Fibroblast of the aortic adventitia (primary cell): ENCODE data around the gene CTBP2. TPM values are rescaled to one million over a fixed set of nuclear protein-coding genes. Genes with fewer than 3 reads are reported as not detected.

Source experiments
- DNase-seq: peaks from one replicate; pipeline ENCODE4 v3.0.0-alpha.2; 2010; ENCODE audit warnings: low read depth
- H3K4me3 ChIP-seq: 2 replicates; pipeline ENCODE4 v1.5.1; 2011; ENCODE audit warnings: low read depth, mild to moderate bottlenecking, control low read depth, low read length, moderate library complexity
- CTCF ChIP-seq: IDR thresholded peaks from 2 replicates; pipeline ENCODE4 v1.5.1; 2011; ENCODE audit warnings: mild to moderate bottlenecking, low read length, control low read depth, inconsistent platforms; ENCODE audit not compliant: insufficient read depth
- total RNA-seq: library from RNA; depleted of rRNA; stranded (reverse); fragments of >200 nt; gene quantifications from 2 replicates; pipeline ENCODE4 v1.2.3, GENCODE V29; 2012; ENCODE audit warnings: low replicate concordance

CTBP2 gene
- total RNA-seq, 1 donor: 45.4 TPM

GRCh38 chr10:125006921-125007426 lies 153.4 kb downstream of the CTBP2 start:
- no peak for DNase-seq
- H3K4me3 ChIP-seq: no peak overlapping the region
- no peak for TF ChIP-seq CTCF

GRCh38 chr10:125006188-125006680 lies 154.1 kb downstream of the CTBP2 start:
- no peak for TF ChIP-seq CTCF
- H3K4me3 ChIP-seq: no peak overlapping the region
- no peak for DNase-seq

- no peak overlapping the region for H3K4me3 ChIP-seq
- DNase-seq: no peak
- no peak for TF ChIP-seq CTCF
These were observed 154.8 kb downstream of the CTBP2 start for GRCh38 chr10:125005312-125006187.

- TF ChIP-seq CTCF: no peak
- H3K4me3 ChIP-seq: no peak overlapping the region
- no peak for DNase-seq
These were observed 155.6 kb downstream of the CTBP2 start for GRCh38 chr10:125004571-125005311.

- DNase-seq: no peak
- TF ChIP-seq CTCF: no peak
- H3K4me3 ChIP-seq: no peak overlapping the region
These were observed 156.4 kb downstream of the CTBP2 start for GRCh38 chr10:125003901-125004467.

- TF ChIP-seq CTCF: no peak
- DNase-seq: no peak
- H3K4me3 ChIP-seq: no peak overlapping the region
These were observed 157.0 kb downstream of the CTBP2 start for GRCh38 chr10:125003146-125003900.
